GM19468 (cell line): ENCODE data around the gene CIROP.

Experiments used
- ATAC-seq: cut with Tn5 transposase; IDR thresholded peaks from one replicate; pipeline ENCODE4 v1.9.1; 2021; ENCODE audit warnings: mild to moderate bottlenecking, moderate library complexity, moderate number of reproducible peaks; ENCODE audit not compliant: unreplicated experiment; ENCODE audit errors: extremely low read depth

Gene CIROP

DNA sequence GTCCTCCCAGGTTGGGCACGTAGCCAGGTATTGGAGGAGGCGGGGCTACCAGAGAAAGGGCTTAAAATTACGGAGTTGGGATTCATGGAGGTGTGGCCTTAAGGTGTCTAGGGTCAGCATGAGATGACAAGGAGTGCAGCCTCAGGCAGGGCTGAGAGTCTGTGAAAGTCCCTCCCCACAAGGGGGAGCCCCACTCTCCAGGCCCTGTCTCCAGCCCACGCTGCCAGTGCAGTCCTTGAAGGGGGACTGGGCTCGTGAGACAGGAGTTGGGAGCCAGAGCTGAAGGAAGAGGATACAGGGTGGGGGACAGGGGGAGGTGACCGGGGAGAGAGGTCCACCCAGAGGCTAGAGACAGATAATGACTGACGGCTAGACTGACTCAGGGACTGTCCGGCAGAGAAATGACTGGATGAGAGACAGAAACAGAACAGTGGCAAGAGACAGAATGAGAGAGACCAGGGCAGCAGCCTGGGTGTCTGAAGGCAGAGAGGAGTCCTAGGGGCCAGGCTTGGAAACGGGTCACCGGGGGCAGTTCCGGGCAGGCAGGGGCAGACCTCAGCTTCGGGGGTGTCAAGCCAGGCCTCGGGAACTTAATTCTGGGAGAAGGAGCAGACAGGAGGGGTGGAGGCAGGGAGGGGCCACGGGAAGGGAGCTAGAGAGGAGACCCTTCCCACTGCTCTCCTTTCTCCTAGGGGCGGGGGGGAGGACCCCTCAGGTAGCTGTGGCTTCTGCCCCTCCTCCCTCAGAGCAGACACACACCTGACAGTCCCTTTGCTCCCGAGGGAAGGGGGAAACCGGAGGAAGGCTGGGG is 48.4 kb downstream of the CIROP start:
- no peak for ATAC-seq

DNA sequence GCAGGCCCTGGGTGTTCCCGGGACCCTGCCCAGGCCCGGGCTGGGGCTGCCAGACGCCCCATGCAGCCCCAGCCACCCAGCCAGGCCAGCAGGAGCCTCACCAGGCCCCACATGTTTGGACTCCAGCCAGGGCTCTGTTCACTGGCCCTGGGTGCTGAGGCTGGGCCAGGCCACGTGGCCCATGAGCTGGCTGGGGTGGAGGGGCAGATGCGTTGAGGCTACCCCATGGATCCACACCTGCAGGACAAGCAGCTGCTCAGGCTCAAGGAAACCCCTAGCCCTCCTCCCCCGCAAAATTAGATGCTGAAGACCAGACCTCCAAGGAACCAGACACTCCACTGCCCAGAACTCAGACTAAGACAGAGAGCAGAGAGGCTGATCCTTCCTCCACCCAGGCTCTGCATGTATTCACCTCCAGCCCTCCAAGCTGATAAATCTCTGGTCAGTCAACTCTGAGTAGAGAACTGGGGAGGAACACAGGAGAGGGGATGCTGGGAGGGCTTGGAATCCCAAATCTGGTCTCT is 49.1 kb downstream of the CIROP start:
- ATAC-seq, result no peak

DNA sequence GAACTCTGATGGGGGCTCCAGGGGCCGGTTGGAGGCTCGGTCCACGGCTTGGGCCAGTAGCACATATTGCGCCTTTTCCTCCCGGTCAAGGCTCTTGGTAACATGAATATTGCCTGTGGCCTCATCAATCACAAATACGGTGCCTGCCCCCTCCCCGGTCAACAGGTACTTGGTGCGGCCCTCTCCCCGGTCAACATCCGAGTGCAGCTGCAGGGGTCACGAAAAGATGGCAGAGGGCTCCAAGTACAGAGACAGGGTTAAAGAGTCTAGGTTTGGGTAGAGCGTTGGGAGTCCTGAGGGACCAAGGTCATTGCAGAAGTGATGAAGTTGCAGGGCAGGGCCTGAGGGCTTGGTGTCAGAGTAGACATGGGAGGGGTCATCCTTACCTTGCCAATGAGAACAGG is 49.6 kb downstream of the CIROP start:
- no peak for ATAC-seq

DNA sequence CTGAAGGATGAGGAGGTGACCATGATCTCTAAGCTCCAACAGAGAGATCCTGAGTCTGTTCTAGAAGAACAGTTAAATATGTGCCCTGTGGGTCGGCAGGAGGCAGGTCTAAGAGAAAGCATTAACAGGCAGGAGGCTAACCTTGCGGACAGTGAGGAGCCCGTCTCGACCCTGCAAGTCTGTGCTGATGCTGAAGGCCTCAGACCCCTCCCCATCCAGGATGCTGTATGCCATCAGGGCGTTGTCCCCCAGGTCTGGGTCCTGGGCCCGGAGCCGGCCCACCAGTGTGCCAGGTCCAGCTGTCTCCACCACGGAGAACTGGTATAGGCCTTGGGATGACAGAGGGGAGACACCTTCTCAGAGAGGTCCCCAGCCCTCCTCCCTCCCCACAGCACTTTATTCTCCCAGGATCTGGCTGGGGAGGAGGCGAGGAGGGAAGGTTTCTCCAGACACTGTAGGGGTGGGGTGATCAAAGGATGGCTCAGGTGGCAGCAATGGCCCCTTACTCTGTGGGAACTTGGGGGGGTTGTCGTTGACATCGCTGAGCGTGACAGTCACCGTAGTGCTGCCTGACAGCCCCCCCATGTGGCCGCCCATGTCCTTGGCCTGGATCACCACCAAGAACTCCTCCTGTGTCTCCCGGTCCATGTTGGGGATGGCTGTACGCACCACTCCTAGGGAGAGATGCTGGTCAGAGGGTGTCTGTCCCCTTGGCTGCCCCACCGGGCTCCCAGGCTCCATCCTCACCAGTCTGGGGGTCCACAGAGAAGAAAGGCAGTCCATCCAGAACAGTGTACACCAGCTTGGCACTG is 50.6 kb downstream of the CIROP start:
- ATAC-seq, result no peak

DNA sequence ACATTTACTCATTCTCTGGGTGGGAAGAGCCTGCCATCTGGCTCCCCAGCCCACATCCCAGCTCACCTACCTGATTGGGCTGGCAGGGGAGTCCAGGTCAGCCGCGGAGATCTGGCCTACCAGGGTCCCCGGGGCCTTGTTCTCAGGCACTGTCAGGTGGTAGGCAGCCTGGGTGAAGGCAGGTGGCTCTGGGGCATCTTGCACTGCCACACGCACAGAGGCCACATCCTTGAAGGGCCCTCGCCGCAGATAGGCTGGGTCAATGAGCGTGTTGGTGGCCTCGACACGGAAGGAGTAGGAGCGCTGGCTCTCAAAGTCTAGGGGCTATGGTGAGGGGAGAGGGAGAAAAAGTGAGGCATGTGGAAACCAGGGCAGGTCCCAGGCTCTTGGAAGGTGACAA is 51.4 kb downstream of the CIROP start:
- no peak for ATAC-seq

DNA sequence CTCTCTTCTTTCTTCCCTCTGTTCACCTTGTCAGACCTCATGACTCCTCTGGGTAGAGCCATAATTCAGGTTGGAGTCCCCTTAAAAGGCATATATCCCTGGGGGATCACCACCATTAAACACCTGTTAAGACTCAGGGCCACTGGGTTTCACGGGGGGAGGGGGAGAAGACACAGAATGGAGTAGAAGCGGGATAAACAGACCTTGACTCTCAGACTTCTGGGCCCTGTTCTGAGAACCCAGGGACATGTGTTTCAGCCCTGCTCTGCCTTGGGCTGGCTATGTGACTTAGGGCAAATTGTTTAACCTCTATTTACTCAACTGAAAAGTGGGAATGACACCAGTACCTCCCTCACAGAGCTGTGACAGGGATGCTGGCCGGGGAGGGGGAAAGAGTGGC is 52.1 kb downstream of the CIROP start:
- ATAC-seq, result no peak

DNA sequence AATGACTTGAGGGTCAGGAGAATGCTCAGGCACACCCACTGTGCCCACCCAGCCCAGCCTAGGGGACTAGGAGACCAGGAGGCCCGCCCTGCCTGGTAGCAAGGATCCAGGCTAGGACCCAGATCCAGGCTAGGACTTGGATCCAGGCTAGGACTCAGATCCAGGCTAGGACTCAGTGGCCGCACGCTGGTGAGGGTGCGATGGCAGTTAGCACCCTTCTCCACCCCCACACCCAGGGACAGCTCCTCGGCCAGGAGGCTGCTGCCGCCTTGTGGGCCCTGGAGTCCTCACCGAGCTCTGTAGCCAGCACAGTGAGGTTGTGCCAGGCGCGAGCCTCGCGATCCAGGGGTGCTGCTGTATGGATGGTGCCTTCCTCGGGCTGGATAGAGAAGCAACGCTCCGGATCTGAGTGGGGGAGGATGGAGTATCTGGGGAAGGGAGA is 52.6 kb downstream of the CIROP start:
- ATAC-seq, result no peak

DNA sequence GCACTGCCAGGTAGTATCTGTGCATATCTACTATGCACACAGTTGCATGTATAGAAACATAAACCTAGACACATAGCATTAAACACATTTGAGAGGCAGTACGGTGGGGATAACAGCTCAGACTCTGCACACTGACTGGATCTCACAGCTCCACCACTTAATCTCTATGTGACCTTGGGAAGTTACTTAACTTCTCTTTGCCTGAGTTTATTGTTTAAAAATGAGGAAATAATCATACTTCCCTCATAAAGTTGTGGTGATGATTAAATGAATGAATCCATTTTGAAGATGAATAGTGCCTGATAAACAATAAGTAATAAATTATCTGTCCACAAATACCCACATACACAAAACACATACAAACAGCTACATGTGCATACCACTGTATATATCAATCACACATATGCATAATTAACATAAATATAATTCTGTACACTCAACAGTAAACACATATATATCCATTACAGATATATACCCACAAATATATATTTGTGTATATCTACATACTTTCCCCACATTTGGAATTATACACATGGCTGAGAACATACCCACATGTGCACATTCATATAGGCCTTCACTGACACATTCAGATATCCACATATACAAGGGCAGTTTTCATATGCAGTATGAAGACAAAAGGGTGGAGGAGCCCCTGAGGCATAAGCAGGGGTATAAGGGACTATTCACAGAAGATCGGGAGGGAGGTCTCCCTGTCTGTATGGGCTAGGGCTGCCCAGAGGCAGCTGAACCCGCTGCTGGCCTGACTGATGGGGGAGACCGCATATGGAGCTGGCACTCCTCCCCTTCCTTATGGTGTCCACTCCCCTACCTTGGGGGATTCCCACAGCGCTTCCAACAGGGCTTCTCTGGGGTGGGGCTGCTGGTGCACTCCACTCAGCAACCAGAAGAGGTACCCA is 53.4 kb downstream of the CIROP start:
- ATAC-seq, result no peak
